IPS-20b (cell line): Measurements from ENCODE around the gene HDC.

Source experiments
- H3K27ac ChIP-seq: one replicate; pipeline ENCODE4 v1.5.1; 2013; ENCODE audit warnings: low read length
- H3K27me3 ChIP-seq: 2 replicates; pipeline ENCODE4 v1.6.1; 2013; ENCODE audit warnings: mild to moderate bottlenecking, low read length, inconsistent platforms; ENCODE audit not compliant: insufficient read depth
- H3K36me3 ChIP-seq: 2 replicates; pipeline ENCODE4 v1.6.1; 2013; ENCODE audit warnings: low read depth, mild to moderate bottlenecking, inconsistent platforms, low read length, moderate library complexity; ENCODE audit not compliant: insufficient read depth
- H3K4me1 ChIP-seq: 2 replicates; pipeline ENCODE4 v1.6.1; 2013; ENCODE audit warnings: mild to moderate bottlenecking, control low read depth, inconsistent platforms, low read length, moderate library complexity; ENCODE audit not compliant: insufficient read depth
- H3K4me3 ChIP-seq: 2 replicates; pipeline ENCODE4 v1.5.1; 2013; ENCODE audit warnings: mild to moderate bottlenecking, low read length, inconsistent platforms
- H3K9ac ChIP-seq: 2 replicates; pipeline ENCODE4 v1.6.1; 2013; ENCODE audit warnings: low read depth, mild to moderate bottlenecking, inconsistent platforms, low read length, moderate library complexity
- H3K9me3 ChIP-seq: 2 replicates; pipeline ENCODE4 v1.6.1; 2013; ENCODE audit warnings: mild to moderate bottlenecking, low read depth, low read length, inconsistent platforms; ENCODE audit not compliant: insufficient read depth

Gene HDC

GRCh38 chr15:50252556-50252955 is 13.0 kb downstream of the HDC start:
- no peaks in the 10 kb centered on the region for H3K27me3 ChIP-seq
- no peaks in the 10 kb centered on the region for H3K4me1 ChIP-seq
- no peak overlapping the region for H3K9ac ChIP-seq
- H3K27ac ChIP-seq, result no peak overlapping the region
- no peak overlapping the region for H3K4me3 ChIP-seq
- H3K36me3 ChIP-seq, result no peaks in the 10 kb centered on the region
- H3K9me3 ChIP-seq, result no peaks in the 10 kb centered on the region

- H3K9me3 ChIP-seq, result no peaks in the 10 kb centered on the region
- no peak overlapping the region for H3K4me3 ChIP-seq
- H3K9ac ChIP-seq, result no peak overlapping the region
- H3K27ac ChIP-seq, result no peak overlapping the region
- H3K4me1 ChIP-seq, result no peaks in the 10 kb centered on the region
- no peaks in the 10 kb centered on the region for H3K27me3 ChIP-seq
- H3K36me3 ChIP-seq, result no peaks in the 10 kb centered on the region
Observed at GRCh38 chr15:50251638-50252182, 13.8 kb downstream of the HDC start.

GRCh38 chr15:50250760-50251394 is 14.6 kb downstream of the HDC start:
- Histone ChIP-seq H3K27ac (no peak overlapping the region), H3K4me3 (no peak overlapping the region), H3K9me3 (no peaks in the 10 kb centered on the region), H3K4me1 (no peaks in the 10 kb centered on the region), H3K27me3 (no peaks in the 10 kb centered on the region), H3K36me3 (no peaks in the 10 kb centered on the region), H3K9ac (no peak overlapping the region)

- Histone ChIP-seq H3K4me1 (no peaks in the 10 kb centered on the region), H3K36me3 (no peaks in the 10 kb centered on the region), H3K27me3 (no peaks in the 10 kb centered on the region), H3K27ac (no peak overlapping the region), H3K9me3 (no peaks in the 10 kb centered on the region), H3K9ac (no peak overlapping the region), H3K4me3 (no peak overlapping the region)
Observed at GRCh38 chr15:50249704-50250103, 15.8 kb downstream of the HDC start.

- Histone ChIP-seq H3K4me3 (no peak overlapping the region), H3K9me3 (no peaks in the 10 kb centered on the region), H3K36me3 (no peaks in the 10 kb centered on the region), H3K27ac (no peak overlapping the region), H3K9ac (no peak overlapping the region), H3K27me3 (no peaks in the 10 kb centered on the region), H3K4me1 (no peaks in the 10 kb centered on the region)
Observed at GRCh38 chr15:50248994-50249582, 16.4 kb downstream of the HDC start.

GRCh38 chr15:50247819-50248655 is 17.5 kb downstream of the HDC start:
- Histone ChIP-seq H3K4me3 (no peak overlapping the region), H3K9ac (no peak overlapping the region), H3K27me3 (no peaks in the 10 kb centered on the region), H3K36me3 (no peaks in the 10 kb centered on the region), H3K27ac (no peak overlapping the region), H3K9me3 (no peaks in the 10 kb centered on the region), H3K4me1 (no peaks in the 10 kb centered on the region)

- H3K27me3 ChIP-seq, result no peaks in the 10 kb centered on the region
- no peaks in the 10 kb centered on the region for H3K9me3 ChIP-seq
Observed at GRCh38 chr15:50246631-50247030, 18.9 kb downstream of the HDC start.

GRCh38 chr15:50244959-50245624 is 20.4 kb downstream of the HDC start:
- no peaks in the 10 kb centered on the region for H3K4me1 ChIP-seq
- H3K27me3 ChIP-seq, result no peaks in the 10 kb centered on the region
- H3K4me3 ChIP-seq, result no peak overlapping the region
- H3K36me3 ChIP-seq, result no peaks in the 10 kb centered on the region
- H3K9ac ChIP-seq, result no peak overlapping the region
- no peaks in the 10 kb centered on the region for H3K9me3 ChIP-seq
- no peak overlapping the region for H3K27ac ChIP-seq

More at GRCh38 chr15:50246631-50247030, 18.9 kb downstream of the HDC start:
- no peak overlapping the region for H3K9ac ChIP-seq
- H3K4me1 ChIP-seq, result no peaks in the 10 kb centered on the region
- no peak overlapping the region for H3K4me3 ChIP-seq
- no peaks in the 10 kb centered on the region for H3K36me3 ChIP-seq
- H3K27ac ChIP-seq, result no peak overlapping the region

GRCh38 chr15:50244153-50244552 is 21.4 kb downstream of the HDC start:
- no peak overlapping the region for H3K27ac ChIP-seq
- no peaks in the 10 kb centered on the region for H3K36me3 ChIP-seq
- no peaks in the 10 kb centered on the region for H3K27me3 ChIP-seq
- no peaks in the 10 kb centered on the region for H3K9me3 ChIP-seq
- no peaks in the 10 kb centered on the region for H3K4me1 ChIP-seq
- H3K9ac ChIP-seq, result no peak overlapping the region
- no peak overlapping the region for H3K4me3 ChIP-seq

- Histone ChIP-seq H3K27ac (no peak overlapping the region), H3K9ac (no peak overlapping the region), H3K27me3 (no peaks in the 10 kb centered on the region), H3K9me3 (no peaks in the 10 kb centered on the region), H3K4me3 (no peak overlapping the region), H3K4me1 (no peaks in the 10 kb centered on the region), H3K36me3 (no peaks in the 10 kb centered on the region)
Observed at GRCh38 chr15:50241684-50242450, 23.7 kb downstream of the HDC start.

- Histone ChIP-seq H3K36me3 (no peaks in the 10 kb centered on the region), H3K4me3 (no peak overlapping the region), H3K4me1 (no peaks in the 10 kb centered on the region), H3K9me3 (no peaks in the 10 kb centered on the region), H3K9ac (no peak overlapping the region), H3K27ac (no peak overlapping the region), H3K27me3 (no peaks in the 10 kb centered on the region)
Observed at GRCh38 chr15:50238255-50238654, 27.3 kb downstream of the HDC start.
